Ramos (cell line): ENCODE measurements around the gene PYROXD2.
"Not testable (repeated sequence)": the region's sequence is repeated elsewhere in the genome, so short reads cannot be mapped to it uniquely, and the experiment has no call there.

Experiments
- in situ Hi-C: fragments of 300-500 bp; cut with MboI; formaldehyde crosslinking; loops from one replicate; pipeline ENCODE4 v1.14.3; 2022; ENCODE audit warnings: low sequenced_read_pairs; ENCODE audit not compliant: unreplicated experiment

Gene PYROXD2

GRCh38 chr10:98399784-98400183, 15.2 kb downstream of the PYROXD2 start:
- in situ Hi-C loops = no loop called here

GRCh38 chr10:98397089-98397600, 17.8 kb downstream of the PYROXD2 start:
- in situ Hi-C loops = no loop called here

GRCh38 chr10:98396096-98397063, 18.6 kb downstream of the PYROXD2 start:
- in situ Hi-C loops = no loop called here

- in situ Hi-C loops = no loop called here
Observed at GRCh38 chr10:98394851-98395440, 20.0 kb downstream of the PYROXD2 start.

- in situ Hi-C loops = no loop called here
Observed at GRCh38 chr10:98391578-98391991, 23.4 kb downstream of the PYROXD2 start.

- in situ Hi-C loops = no loop called here
Observed at GRCh38 chr10:98391065-98391464, 23.9 kb downstream of the PYROXD2 start.

GRCh38 chr10:98390406-98390805, 24.6 kb downstream of the PYROXD2 start:
- in situ Hi-C loops = no loop called here

- in situ Hi-C loops = no loop called here
Observed at GRCh38 chr10:98389398-98389797, 25.6 kb downstream of the PYROXD2 start.

GRCh38 chr10:98388101-98388655, 26.8 kb downstream of the PYROXD2 start:
- in situ Hi-C loops = no loop called here

- in situ Hi-C loops = no loop called here
Observed at GRCh38 chr10:98384531-98385133, 30.4 kb downstream of the PYROXD2 start.

- in situ Hi-C loops = no loop called here
Observed at GRCh38 chr10:98383869-98384268, 31.1 kb downstream of the PYROXD2 start.

- in situ Hi-C loops = not testable (repeated sequence)
Observed at GRCh38 chr10:98383134-98383667, 31.8 kb downstream of the PYROXD2 start.

GRCh38 chr10:98382691-98383101, 32.3 kb downstream of the PYROXD2 start:
- in situ Hi-C loops = no loop called here

GRCh38 chr10:98380493-98381339, 34.3 kb downstream of the PYROXD2 start:
- in situ Hi-C loops = no loop called here

GRCh38 chr10:98378722-98379121, 36.3 kb downstream of the PYROXD2 start:
- in situ Hi-C loops = no loop called here

- in situ Hi-C loops = no loop called here
Observed at GRCh38 chr10:98377536-98377935, 37.4 kb downstream of the PYROXD2 start.

GRCh38 chr10:98377001-98377400, 38.0 kb downstream of the PYROXD2 start:
- in situ Hi-C loops = no loop called here

GRCh38 chr10:98376485-98376884, 38.5 kb downstream of the PYROXD2 start:
- in situ Hi-C loops = no loop called here

- in situ Hi-C loops = no loop called here
Observed at GRCh38 chr10:98374217-98374985, 40.6 kb downstream of the PYROXD2 start.
